Measurements from ENCODE around the gene TNNT3.

Gene TNNT3

GRCh38 chr11:1920128-1920908, 815 bp downstream of the TNNT3 start:
- no peaks in the 10 kb centered on the region for H3K36me3 ChIP-seq
- no peaks in the 10 kb centered on the region for H3K9me3 ChIP-seq (ENCODE audit: severe bottlenecking)
- no peak overlapping the region for H3K27ac ChIP-seq
- H3K27me3 ChIP-seq (ENCODE audit: insufficient read depth, low read depth, severe bottlenecking), result peaks cover 75% of the 10 kb centered on the region
- H3K4me3 ChIP-seq (ENCODE audit: low read depth, low read length), result no peak overlapping the region
- TF ChIP-seq CTCF (IDR thresholded peaks at IDR 0.05; ENCODE audit: low read depth, low read length), result no peak
- no peak for DNase-seq

GRCh38 chr11:1920909-1921573, 1.5 kb downstream of the TNNT3 start:
- TF ChIP-seq CTCF (IDR thresholded peaks at IDR 0.05; ENCODE audit: low read depth, low read length), result no peak
- Histone ChIP-seq H3K9me3 (ENCODE audit: severe bottlenecking) (no peaks in the 10 kb centered on the region), H3K27ac (no peak overlapping the region), H3K27me3 (ENCODE audit: insufficient read depth, low read depth, severe bottlenecking) (peaks cover 78% of the 10 kb centered on the region), H3K4me3 (ENCODE audit: low read depth, low read length) (no peak overlapping the region), H3K36me3 (no peaks in the 10 kb centered on the region)
- no peak for DNase-seq

- H3K27me3 ChIP-seq (ENCODE audit: insufficient read depth, low read depth, severe bottlenecking), result peaks cover 80% of the 10 kb centered on the region
- no peak overlapping the region for H3K27ac ChIP-seq
- no peak overlapping the region for H3K4me3 ChIP-seq (ENCODE audit: low read depth, low read length)
- no peaks in the 10 kb centered on the region for H3K9me3 ChIP-seq (ENCODE audit: severe bottlenecking)
- no peak for TF ChIP-seq CTCF (IDR thresholded peaks at IDR 0.05; ENCODE audit: low read depth, low read length)
- no peaks in the 10 kb centered on the region for H3K36me3 ChIP-seq
- no peak for DNase-seq
Observed at GRCh38 chr11:1921574-1922141, 2.2 kb downstream of the TNNT3 start.

GRCh38 chr11:1922481-1923081, 3.1 kb downstream of the TNNT3 start:
- Histone ChIP-seq H3K27me3 (ENCODE audit: insufficient read depth, low read depth, severe bottlenecking) (peaks cover 80% of the 10 kb centered on the region), H3K36me3 (no peaks in the 10 kb centered on the region), H3K27ac (no peak overlapping the region), H3K9me3 (ENCODE audit: severe bottlenecking) (no peaks in the 10 kb centered on the region), H3K4me3 (ENCODE audit: low read depth, low read length) (no peak overlapping the region)
- DNase-seq, result no peak
- no peak for TF ChIP-seq CTCF (IDR thresholded peaks at IDR 0.05; ENCODE audit: low read depth, low read length)

- H3K9me3 ChIP-seq (ENCODE audit: severe bottlenecking), result no peaks in the 10 kb centered on the region
- peaks cover 80% of the 10 kb centered on the region for H3K27me3 ChIP-seq (ENCODE audit: insufficient read depth, low read depth, severe bottlenecking)
- H3K36me3 ChIP-seq, result no peaks in the 10 kb centered on the region
- no peak for DNase-seq
- H3K27ac ChIP-seq, result no peak overlapping the region
- no peak for TF ChIP-seq CTCF (IDR thresholded peaks at IDR 0.05; ENCODE audit: low read depth, low read length)
- H3K4me3 ChIP-seq (ENCODE audit: low read depth, low read length), result no peak overlapping the region
Observed at GRCh38 chr11:1923201-1923956, 3.9 kb downstream of the TNNT3 start.

All from WERI-Rb-1 (cell line).